HG03139 (cell line): ENCODE measurements around the gene ELAVL1.
A peak's percentile ranks its signal among the peaks of the same experiment; 100 is the strongest.
"Not testable (repeated sequence)": the region's sequence is repeated elsewhere in the genome, so short reads cannot be mapped to it uniquely, and the experiment has no call there.

Experiments used
- ATAC-seq: cut with Tn5 transposase; IDR thresholded peaks from one replicate; pipeline ENCODE4 v1.9.1; 2021; ENCODE audit not compliant: unreplicated experiment

The ELAVL1 gene

DNA sequence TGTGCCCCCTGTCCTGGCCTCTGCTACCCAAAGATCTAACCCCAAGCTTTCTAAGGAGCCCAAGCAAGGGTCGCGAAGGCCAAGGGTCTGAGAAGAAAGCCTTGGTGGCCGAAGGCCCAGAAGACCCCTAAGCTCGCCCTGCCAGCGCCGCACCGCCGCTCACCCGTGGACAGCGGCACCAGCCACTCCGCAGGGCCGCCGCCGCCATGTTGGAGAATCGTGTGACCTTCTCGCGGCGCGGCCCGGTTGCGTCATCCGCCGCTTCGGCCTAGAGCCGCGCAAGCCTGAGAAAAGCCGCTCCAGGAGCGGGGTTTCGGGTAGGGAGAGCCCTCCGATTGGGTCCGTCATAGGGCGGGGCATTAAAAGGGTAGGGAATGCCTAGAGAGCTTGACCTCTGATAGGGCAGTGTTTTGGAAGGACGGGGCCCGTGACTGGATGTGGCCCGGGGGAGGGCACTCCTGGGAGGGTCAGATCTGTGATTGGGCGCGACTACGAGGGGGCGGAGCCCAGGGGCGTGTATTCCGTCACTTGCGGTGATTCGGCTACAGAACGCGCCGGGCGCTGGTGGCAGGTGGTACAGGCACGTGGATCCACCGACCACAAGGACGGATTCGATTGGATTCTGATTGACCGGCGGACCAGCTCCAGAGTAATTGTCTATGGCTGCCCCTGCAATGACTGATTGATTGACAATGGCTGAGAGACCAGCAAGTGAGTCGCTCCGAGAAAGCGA lies 61.8 kb downstream of the ELAVL1 start, which contains the start of gene TIMM44:
Gene TIMM44, minus strand, starts transcription at position 223 of the 733 bp plus-strand sequence. Its CDS starts 15 bp downstream, at position 208.
- peak; percentile 94 for ATAC-seq

DNA sequence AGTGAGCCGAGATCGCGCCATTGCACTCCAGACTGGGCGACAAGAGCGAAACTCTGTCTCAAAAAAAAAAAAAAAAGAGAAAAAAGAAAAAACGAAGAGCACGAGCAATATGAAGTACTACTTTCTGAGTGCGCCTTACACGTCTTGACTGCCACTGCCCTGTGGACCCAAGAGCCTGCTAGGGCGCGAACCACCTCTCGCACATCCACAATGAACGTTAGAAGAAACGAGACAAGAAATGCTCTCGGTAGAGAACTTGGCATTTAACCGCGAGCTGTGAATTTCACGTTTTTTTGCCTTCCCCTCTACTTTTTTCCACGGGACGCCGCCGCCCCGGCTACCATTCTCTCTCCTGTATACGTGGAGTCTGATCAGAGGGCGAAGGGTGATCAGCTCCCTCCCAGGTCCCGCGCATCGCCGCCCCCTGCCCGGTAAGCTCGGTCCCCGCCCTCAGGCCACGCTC lies 62.4 kb downstream of the ELAVL1 start:
- peak; percentile 5 for ATAC-seq

DNA sequence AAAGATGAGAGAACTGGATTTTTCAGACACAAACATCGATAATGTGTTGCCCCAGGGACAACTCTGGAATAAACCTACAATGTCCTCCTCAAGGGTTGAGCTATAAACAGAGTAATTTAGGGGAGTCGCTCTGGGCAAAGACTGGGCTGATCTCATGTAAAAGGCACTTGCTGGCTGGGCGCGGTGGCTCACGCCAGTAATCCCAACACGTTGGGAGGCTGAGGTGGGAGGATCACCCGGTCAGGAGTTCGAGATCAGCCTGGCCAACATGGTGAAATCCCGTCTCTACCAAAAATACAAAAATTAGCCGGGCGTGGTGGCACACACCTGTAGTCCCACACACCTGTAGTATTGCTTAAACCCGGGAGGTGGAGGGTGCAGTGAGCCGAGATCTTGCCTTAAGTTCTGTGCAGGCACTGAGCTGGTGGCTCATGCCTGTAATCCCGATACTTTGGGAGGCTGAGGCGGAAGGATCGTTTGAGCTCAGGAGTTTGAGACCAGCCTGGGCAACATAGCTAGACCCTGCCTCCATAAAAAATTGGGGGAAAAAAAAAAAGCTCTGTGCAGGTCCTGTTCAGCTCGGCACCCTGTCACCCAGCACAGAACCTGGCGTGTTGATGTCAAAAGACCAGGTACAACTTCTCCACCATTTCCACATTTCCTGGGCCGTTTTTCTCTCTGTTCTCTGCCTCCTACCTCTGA lies 63.4 kb downstream of the ELAVL1 start:
- no peak for ATAC-seq

DNA sequence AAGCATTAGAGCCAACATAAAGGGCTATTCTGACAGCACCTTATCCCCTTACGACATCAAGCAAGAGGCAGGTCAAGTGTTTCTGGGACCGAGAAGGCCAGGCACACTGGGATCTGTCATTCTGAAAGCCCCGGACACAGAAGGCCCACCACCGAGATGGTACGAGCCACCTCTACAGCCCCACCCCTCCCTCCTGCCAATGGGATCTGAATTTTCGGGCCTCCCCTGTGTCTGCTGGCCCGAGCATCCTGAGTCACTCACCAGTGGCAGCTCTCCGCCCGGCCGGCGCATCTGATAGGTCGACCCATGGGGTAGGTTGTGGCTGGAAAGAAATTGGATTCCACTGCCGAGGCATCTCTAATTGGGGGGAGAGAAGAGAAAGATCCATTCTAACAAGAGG lies 64.6 kb downstream of the ELAVL1 start:
- ATAC-seq: no peak

DNA sequence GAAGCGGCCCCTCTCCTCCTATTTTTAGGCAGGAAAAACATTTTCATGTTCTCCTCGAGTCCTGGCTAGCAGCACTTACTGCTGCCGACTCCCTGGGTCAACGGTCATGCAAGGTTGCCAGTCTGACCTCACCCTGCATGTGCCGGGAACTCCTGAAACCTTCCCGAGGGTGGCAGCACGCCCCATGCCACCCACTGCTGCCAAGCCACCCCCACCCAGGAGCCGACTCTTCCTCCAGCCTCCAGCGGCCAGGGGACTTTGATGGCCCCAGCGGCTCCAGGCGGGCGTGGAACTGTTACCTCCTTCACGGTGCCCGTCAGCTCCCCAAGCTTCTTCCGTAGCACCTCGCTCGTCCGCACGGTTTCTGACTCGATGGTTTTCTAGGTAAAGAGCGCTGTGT lies 70.7 kb downstream of the ELAVL1 start:
- ATAC-seq: no peak

DNA sequence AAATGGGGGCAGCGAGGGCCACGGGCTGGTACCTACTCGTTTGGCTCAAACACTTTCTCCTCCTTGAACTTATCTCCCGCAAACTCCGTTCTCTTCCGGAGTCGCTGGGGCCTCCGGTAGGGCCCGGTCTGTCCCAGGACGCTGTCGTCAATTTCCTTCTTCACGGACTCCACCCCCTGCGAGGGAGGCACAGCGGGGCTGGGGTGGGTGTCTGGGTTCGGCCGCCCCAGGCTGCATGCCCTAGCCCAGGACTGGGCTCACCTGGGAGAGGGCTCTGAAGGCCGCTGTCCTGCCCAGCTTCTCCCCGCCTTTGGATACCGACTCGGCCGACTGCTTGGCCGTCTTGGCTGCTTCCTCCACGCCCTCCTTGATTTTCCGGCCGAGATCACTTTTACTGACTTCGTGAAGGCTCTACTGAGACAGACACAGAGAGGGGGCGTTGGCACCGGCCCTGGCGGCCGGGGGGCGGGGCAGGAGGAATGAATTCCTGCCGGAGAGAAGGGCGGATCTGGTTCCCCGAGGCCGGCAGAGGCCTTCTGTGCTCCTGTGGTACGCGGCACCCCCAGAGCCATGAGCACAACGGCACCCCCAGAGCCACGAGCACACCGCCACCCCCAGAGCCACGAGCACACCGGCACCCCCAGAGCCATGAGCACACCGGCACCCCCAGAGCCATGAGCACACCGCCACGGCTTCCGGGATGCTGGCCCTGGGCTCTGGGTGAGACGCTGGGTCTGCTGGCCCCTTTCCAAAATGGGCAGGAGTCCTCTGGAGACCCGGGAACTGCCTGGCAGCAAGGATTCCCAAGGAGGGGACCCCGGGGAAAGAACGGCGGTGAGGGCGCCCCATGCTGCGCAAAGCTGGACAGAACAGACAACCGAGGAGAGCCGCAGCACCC lies 71.4 kb downstream of the ELAVL1 start:
- ATAC-seq: no peak

DNA sequence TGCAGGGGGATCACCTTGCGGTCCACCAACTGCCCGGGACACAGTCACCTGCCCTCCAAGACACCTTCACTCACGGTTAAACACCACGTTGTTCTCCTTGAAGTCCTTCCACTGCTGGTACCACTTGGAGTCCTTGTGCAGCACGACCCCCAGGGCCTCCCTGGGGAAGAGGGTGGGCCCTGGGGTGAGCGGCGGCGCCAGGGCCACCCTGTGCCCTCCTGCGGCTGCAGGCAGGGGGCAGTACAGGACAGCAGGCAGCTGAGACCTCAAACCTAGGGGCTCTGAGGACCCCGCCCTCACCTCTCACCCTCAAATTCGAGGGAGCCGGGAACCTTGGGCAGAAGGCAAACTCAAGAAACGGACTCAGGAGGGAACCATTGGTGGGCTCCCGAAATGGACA lies 72.0 kb downstream of the ELAVL1 start:
- no peak for ATAC-seq

DNA sequence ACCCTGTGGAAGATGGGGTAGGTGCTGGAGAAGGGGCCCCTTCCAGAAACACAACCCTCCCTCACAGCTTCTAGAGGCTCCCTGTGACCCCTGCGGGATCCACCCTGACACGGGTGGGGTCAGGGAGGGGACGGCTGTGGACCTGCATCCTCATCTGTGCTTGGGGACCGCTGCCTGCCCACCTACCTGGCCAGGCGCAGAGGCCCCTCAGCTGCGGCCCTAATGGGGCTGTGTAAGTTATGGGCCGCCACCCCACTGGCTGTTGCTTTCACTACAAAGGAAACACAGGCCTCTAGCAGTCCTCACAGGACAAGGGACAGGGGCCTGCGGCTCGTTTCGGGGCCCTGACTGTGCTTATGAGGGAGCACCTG lies 72.5 kb downstream of the ELAVL1 start:
- ATAC-seq: no peak

DNA sequence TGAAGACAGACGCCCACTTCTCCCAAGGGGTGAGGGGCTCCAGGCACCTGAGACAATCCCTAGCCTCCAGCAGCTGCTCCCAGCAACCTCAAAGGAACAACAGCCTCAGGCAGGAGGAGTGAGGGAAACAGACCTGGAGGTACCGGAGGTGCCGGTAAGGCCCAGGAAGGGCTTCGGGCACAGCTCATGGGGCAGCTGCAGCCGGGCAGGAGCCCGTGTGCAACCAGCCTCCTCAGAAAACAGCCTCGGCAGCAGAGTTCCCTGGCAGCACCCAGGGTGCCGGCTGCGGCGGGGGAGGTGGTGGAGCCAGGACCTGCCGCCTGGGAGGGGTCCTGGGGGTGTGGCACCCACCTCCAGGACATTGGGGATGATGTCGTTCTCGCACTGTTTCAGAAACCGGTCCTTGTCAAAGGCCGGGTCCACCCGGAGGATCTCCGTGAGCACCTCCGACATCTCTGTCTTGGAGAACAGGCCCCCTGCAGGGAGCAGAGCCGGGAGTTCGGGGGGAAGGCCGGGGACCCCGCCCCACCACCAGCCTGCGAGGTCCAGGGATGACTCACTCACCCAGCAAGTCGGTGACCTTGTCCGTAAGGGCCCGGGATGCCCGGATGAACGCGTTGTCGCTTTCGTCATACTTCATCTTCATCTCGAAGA lies 73.0 kb downstream of the ELAVL1 start:
- no peak for ATAC-seq

DNA sequence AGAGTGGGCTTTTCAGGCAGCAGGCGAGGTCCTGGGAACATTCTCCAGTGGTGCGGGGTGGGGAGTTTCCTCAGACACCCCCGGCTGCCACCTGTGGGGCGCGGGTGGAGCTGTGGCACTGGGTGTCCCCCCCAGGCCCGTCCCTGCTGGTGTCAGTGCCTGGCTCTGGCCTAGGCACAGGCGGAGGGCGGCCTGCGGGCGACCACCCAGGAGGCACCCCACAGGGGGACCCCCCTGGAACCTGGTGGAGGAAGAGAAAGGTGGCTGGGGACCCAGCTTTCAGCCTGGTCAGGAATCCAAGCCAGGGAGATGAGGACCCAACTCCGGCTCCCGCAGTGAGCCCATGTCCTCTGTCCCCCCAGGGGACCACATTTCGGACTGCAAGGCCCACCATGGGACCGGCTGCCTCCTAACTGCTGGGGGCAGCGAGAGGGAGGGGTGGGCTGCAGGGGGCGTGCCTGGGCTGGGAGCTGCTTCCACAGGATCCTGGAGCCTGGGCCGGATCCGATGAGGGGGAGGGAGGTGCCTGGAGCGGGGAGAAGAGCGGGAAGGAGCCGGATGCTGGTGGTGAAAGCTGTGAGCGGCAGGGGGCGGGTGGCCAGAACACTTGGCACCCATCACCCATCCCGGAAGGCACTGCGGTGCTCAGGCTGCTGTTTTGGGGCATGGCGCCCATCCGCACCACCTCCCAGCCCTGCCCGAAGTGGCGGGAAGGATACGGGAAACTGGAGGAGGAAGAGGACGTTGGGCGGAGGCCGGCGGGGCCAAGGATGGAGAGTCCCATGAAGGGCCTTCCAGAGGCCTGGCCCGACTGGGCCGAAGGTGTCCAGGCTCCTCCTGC lies 74.0 kb downstream of the ELAVL1 start:
- no peak for ATAC-seq

DNA sequence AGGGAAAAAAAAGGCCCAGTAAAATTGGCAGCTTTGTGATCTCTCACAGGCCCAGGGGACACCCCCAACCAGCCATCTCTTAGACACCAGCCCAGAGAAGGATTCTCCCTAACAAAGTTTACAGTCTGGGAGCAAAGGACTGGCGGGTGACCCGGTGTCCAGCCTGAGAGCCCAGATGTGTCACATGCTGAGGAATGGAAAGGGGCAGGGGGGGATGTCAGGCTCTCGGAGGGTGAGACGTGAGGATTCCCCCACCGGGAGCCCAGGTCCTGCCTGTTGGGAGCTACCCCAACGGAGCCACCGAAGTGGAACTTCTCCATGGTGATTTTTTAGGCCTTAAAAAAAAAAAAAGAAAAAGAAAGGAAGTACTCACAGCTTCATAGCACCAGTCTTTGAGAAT lies 74.7 kb downstream of the ELAVL1 start:
- no peak for ATAC-seq

DNA sequence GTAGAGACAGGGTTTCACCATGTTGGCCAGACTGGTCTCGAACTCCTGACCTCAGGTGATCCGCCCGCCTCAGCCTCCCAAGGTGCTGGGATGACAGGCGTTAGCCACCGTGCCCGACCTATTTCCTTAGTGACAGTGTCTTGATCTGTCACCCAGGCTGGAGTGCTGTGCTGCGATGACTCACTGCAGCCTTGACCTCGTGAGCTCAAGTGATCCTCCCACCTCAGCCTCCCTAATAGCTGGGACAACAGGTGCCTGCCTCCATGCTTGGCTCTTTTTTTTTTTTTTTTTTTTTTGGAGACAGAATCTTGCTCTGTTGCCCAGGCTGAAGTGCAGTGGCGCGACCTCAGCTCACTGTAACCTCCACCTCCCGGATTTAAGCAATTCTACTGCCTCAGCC lies 75.4 kb downstream of the ELAVL1 start:
- not testable (repeated sequence) for ATAC-seq

DNA sequence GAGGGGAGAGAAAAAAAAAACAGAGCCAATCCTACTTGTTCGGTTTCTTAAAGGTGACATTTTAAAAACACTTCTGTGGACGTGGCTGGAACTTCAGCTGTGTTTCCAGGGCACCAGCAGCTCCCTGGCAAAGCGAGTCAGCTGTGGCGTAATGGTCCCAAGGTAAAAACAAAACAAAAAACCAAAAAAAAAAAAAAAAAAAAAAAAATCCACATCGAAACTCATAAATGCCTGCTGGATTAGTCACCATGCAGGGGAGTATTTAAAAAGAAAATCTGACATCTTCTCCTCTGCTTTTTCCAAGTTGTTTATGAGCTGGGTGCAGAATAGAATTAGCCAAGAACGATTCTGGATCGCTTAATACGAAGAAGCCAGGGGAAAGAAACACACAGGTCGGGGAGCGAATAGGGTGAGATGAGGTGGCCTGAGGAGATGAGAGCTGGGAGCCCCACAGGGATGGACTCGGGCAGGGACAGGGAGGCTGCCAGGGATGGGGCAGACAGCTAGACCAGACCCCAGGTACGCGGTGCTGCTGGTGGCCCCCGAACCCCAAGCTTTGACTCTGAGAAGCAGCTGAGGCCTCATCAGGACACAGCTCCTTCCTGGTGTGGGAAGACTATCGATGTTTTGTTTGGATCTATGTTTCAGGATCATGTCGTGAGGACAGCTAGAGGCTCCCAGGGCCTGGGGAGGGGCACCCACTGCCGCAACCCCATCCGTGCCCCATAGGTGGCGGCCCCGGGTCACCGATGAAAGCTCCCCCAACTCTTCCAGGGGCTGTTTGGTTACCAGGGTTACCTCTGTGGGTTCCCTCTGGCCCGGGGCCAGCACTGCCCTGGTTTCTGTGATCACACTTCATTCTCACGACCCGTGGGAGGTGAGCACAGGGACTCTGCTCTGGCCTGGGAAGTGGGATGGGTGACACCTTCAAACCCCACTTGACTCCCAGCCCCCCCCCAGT lies 76.4 kb downstream of the ELAVL1 start:
- ATAC-seq: no peak

DNA sequence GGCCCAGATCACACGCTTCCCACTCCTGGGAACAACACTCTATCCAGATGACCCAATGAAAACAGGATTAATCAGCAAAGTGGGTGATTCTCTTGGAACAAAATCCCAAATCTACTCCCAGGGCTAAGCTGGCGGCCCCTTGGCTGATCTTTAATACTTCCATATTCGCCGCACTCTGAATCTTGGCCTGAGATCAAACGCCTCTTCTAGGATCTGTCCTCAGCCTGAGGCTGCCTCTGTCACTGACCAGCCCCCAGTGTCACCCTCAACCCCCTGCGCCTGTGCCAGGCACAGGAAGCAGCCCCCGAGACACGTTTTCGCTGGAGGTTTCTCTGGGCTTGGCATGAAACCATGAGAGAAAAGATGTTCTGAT lies 77.1 kb downstream of the ELAVL1 start:
- ATAC-seq: no peak

DNA sequence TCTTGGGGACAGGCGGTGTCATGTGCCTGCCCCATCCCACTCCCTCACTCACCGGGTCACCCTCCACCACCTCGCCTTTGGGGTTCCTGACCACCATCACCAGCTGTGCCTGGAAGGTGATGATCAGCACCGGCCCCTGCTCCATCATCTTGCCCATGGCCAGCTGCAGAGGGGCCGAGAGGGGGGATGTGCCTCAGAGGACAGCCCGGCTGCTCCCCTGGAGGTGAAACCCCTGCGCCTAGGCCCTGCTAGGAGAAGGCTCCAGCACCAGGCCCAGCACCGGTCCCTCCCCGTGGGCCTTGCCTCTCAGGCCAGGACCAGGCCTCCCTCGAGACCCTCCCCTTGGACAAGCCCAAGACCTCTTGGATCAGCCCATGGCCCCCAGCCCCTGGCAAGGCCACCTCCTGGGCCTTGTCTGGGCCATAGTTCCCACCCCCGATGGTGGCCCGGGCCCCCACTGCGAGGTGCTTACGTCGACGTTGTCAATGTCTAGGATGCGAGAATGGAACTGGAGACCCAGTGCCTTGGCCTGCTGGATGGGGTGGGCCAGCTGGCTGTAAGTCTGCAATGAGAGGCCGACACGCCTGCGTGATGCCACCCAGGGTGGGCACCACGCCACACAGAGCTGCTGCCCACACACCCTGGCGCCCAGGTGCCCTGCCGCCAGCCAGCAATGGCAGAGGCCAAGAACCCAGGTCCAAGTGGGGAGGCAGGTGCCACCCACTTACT lies 77.7 kb downstream of the ELAVL1 start:
- ATAC-seq: no peak

DNA sequence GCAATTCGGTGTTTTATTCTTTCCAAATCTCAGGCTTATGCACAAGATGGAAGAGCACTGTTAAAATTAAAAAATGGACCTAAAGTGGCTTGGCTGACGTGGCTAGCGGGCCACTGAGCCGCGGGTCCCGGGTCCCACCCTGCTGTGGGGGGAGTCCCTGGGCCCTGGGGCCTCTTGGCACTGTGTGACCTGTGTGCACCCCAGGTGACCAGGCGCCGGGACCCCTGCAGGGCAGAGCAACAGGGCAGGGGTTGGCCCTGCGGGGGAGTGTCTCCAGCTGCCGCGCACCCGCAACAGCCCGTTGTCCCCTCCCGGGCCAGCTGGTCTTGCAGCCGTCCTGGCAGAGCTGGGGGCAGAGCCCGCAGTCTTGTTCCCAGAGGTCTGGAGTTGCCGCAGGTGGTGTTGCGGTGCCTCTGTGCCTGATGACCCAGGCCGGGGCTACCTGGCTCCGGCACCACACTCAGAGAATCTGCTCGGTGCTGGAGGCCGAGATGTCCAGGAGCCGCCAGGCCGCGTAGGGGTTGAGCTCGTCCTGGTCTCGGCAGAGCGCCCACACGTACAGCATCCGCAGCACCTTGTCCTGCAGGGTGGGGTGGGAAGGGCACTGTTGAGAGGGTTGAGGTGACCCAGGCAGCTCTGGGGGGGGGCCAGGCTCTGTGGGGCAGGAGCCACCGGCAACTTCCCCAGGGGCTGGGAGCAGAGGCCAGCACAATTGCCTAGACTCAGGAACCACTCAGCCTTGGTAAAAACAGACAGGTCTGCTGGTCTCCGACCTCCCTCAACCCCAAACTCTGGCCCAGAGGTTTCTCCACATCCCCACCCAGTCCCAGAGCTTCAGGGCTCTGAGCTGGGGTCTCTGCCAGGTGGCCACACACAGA lies 78.5 kb downstream of the ELAVL1 start:
- ATAC-seq: no peak

DNA sequence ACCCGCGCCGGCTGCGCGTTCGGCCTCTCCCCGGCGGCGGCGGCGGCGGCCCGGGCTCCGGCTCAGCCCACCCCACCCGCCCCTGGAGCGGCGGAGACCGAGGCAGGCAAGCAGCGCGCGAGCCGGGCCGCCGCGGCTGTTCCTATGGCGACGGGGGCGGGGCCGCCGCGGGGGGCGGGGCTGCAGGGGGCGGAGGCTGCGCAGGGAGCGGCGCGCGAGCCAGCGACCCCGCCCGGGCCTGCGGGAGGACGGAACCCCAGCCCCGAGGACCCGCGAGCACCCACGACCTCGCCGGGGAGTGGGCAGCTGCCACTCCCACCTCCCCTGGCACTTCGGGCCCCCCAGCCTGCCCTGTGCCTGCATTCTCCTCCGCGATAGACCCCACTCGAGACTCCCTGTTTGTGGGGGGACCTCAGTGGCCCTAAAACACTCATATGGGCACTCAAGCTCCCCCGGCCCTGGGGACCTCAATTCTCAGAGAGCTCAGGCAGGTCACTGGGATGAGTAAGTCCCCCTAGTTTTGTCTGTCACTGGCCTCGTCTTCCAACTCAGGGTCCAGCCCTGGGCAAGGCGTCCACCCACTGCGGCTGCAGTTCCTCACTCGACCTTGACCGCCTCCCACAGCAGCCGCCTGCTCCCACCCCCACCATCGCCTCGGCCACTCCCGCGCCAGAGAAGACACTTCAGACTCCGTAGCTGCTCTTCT lies 79.3 kb downstream of the ELAVL1 start, which contains the start of gene CTXN1:
Gene CTXN1, minus strand, starts transcription at position 115 of the 706 bp plus-strand sequence. CDS start 597 bp downstream, outside the sequence.
- ATAC-seq: no peak
